Colon (tissue), 2 donors: ENCODE measurements around the gene SLC22A23.
"Not testable (repeated sequence)": the region's sequence is repeated elsewhere in the genome, so short reads cannot be mapped to it uniquely, and the experiment has no call there.

Experiments used
- FAIRE-seq: peaks from 2 replicates; lab custom pipeline; 2012; peaks lifted over from hg19 to GRCh38; lab: Jason Lieb, UNC
- donor health status: control.
- donor health status: control.

SLC22A23 gene

DNA sequence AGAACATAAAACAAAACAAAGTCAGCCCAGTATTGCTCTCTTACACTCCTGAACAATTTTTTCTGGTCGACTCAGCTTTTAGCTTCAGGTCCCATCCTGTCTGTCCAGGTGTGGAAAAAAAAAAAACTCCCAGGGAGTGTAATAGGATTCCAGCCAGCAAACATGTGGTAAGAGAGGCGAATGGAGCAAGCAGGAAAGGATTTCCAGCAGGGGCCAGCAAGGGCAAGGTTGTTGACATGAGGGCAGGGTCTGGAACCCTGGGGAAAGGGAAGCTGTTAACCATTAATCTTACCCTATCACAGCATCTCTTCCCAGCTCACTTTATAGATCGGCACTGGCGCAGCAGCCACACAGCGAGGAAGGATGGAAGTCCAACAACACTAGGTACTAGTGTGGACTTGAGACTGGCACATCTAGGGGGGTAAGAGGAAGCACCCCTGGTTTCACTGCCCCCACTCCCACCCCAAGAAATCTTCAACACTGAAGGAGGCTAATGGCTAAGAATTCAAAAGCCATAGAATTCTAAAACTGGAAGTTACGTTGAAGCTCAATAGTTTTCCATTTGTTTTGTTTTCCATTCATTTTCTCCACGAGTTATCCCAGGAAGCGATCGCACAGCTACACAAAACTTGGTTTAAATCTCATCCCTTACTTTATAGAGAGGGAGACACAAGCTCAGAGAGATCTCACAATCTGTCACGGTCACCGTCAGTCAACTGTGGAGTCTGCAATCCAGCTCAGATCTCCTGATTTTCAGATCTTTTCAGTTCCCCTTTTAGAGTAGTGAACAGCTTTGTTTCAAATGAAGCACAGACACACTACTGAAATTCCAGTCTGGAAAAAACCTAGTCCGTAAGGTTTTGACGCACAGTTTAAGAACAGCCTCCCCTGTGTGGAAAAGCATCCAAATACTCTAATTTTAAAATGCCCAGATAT, 53.3 kb downstream of the SLC22A23 start:
- no peak for FAIRE-seq

DNA sequence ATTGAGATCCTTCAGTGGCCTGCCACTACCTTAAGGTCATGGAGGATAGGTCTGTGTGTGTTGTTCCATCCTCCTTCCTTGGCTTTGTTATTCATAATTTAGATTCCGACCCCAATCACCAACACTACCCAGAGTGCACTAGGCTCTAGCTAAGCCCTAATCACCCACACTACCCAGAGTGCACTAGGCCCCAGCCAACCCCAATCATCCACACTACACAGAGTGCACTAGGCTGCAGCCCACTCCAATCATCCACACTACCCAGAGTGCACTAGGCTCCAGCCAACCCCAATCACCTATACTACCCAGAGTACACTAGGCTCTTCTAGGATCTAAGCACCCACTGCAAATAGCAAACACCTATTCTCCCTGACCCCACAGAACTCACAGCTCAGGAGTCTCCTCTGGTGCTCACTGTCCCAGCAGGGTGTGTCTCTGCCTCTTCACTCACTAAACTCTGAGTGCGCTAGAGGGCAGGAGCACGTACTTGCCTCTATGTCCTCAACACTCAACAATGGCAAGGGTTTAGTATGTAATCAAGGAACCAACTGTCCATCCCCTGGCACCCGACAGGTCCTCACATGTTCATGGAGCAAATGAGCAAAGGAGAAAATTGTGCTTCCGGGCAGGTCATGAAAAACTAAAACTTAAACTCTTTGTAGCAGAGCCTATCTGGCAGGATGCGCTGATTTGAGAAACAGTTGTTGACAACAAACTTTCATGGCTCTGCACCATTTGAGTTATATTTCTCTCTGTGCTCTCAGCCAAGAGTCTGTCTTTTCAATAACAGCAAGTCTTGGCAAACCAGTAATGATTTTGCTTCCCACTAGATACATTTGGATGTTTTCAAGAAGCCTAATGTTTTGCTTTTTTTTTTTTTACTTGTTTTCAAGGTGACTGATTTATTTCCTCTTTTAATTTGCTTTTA, 54.3 kb downstream of the SLC22A23 start:
- FAIRE-seq = no peak

DNA sequence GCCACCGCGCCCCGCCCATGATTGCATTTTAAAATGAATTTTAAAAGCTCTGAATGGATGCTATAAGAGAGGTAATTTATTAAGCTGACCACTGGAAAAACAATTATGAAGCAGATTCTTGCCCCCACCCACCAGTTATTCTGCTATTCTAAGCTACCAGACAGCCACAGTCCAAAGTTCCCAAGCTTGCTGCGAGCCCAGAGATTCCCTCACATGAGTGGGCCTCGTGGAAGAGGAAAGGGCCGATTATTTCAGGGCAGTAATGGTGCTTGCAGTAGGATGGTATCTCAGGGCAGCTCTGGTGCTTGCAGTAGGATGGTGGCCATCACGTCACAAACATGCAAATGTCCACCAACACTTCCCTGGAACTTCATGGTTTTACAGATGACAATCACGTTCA, 56.7 kb downstream of the SLC22A23 start:
- no peak for FAIRE-seq

DNA sequence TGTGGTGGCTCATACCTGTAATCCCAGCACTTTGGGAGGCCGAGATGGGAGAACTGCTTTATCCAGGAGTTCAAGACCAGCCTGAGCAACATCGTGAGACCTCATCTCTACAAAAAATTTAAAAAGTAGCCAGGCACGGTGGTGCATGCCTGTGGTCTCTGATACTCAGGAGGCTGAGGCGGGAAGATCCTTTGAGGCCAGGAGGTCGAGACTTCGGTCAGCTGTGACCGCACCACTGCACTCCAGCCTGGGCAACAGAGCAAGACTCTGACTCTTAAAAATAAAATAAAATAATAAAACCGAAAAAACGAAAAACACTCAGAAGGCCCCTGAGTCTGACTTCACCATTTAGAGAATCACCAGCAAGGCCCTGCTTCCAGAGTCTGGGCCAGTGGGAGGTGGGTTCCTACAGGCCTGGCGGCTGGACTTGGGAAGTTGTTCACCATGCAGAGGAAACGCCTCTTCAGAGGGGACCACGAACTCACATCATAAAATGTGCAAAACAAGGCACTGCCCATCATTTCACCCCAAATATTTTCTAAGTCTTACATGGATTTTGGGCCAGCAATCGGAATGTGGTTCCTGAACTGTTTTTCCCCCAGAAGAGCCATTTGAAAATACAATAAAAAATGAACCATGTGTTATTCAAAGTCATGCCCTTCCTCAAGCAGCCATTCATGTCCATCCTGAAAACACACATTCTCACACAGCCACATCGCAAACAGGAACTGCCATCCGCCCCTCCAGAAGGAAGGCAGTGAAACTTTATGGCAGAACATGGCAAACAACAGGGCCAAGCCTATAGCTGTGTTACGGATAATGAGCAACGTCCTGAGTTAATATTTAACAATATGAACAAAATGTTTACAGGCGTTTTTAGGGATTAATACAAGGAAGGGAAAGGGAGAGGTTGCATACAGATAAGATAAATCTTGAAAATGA, 57.8 kb downstream of the SLC22A23 start:
- FAIRE-seq = no peak

DNA sequence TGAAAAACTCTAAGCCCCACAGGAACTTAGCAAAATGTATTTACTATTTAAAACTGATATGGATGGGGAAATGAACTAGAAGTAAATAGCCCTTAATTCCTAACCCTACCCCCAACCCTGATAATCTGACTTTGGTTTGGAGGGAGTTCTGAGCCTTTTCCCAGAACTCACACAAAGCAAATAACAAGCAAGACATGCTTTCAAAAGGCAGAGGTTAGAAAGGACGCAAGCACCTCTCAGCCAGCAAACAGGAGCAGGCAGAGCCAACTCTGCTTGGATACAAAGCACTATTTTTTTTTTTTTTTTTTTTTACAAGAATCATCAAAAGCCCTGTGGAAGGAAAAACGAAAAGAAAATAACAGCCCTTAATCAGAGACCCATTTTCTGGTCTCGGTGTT, 58.7 kb downstream of the SLC22A23 start:
- no peak for FAIRE-seq

DNA sequence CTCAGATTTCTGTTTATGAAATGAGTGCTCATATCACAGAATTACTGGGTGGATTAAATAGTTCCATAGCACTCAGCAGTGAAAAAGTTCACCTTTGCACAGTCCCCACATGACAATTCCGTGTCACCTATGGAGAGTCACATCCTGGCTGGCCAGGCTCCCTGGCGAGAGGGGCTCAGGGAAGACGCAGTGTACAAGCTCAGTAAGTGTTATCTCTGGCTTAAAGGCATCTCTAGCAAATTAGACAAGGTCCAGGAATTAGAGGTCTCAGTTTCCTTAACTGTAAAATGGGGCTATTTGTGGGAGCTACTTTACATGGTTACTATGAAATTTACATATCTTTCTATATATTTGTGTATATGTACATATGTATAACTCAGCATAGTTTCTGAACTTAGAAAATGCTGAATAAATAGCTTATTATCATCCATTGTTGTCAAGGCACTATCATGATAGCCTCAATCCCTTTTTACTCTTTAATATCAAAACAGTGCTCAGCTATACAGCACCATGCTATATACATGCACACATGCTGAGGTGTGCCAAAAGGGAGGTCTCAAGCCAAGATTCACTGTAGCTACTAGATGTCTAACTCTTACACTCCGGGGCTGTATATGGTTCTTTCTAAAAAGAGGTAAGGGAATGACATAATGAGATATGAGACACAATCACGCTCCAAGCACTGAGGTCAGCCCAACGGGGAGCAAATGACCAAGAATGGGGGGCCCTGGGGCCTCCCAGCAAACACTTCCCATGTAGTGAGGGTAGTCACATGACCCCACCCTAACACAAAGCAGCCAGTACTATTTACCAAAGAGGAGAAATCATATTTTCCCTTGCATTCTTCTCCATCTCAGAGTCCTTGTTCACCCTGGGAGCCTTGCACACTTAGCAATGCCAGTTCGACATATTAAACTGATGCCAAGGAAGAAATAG, 59.4 kb downstream of the SLC22A23 start:
- no peak for FAIRE-seq

DNA sequence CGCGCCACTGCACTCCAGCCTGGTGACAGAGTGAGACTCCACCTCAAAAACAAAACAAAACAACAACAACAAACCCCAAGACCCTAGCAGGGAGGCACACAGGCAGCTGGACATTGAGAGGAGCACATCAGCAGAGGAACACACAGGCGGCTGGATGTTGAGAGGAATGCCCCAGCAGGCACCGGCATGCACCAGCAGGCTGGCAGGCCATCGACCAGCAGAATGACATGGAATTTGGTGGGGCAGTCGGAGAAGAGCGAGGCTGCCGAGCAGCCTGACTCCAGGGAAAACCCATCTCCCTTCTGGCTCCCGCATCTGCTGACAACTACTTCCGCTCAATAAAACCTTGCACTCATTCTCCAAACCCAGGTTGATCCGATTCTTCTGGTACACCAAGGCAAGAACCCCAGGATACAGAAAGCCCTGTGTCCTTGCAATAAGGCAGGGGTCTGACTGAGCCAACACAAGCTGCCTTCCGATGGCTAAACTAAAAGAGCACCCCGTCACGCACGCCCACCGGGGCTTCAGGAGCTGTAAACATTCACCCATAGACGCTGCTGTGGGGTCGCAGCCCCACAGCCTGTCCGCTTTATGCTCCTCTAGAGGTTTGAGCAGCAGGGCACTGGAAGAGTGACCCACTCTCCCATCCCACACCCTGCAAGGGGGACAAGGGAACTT, 60.2 kb downstream of the SLC22A23 start:
- no peak for FAIRE-seq

DNA sequence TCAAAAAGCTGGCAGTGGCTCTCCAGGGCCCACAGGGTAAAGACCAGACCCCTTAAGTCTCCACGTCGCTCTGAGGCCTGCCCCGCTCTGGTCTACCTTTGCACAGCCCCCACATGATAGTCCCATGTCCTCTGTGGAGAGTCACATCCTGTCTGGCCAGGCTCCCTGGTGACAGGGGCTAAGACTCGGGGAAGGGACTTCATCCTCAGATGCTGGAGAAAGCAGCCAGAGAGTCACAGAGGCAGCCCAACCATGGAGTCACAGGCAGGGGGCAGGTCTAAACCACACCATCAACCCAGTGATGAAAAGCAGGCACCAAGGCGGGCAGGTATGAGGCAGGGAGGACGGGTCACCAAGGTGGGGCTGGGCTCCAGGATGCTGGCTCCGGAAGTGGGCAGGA, 62.2 kb downstream of the SLC22A23 start:
- FAIRE-seq = no peak

DNA sequence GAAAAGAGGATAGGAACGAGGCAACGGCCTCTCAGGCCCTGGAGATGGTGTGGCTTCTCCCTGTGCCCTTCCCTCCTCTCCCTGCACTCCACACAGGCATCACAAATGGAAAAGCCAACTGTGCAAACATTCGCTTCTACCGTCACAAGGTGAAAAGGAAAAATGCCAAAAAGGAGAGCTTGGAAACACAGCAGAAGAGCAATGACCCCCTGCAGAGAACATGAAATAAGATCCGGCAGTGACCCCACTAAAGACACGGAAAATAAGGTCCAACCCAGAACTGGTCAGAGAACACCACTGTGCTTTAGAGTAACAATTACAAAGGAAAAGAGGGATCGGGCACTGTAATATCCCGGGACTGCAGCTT, 63.0 kb downstream of the SLC22A23 start:
- FAIRE-seq = no peak

DNA sequence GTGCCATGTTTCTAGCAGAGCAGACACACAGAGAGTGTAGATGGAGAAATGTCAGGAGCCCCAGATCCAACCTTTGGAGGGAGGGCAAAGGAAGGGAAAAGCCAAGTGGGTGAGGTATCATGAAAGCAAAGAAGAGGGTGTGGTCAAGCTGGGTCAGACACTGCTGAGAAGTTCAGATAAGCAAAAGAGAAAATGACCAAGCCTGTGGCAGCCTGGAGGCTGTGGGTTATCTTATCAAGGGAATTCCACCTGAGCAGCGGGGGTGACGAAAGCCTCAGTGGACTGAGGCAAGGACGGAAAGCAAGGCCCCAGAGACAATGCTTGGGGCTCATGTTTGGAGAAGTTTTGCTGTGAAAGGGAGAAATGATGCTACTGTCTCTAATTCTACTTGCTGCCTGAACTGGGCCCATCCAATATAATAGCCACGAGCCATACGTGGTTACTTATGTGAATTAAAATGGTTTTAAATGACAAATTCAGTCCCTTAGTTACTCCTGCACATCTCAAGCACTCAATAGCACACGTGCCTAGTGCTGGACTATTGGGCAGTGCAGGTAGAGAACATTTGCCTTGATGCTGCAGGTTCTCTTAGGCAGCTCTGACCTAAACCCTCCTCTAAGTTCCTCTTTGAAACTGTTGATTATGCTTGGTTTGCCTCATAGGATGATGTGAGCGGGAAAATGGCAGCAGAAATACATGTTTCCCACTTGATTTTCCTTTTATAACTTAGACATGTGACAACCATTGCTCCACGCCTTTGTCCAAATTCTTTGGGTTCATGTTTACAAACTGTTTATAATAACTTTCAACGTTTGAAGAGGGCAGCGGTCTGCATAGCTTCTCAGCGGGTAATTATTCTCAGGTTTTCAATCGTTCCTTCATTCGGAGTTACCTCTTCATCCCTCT, 63.7 kb downstream of the SLC22A23 start:
- FAIRE-seq = no peak

DNA sequence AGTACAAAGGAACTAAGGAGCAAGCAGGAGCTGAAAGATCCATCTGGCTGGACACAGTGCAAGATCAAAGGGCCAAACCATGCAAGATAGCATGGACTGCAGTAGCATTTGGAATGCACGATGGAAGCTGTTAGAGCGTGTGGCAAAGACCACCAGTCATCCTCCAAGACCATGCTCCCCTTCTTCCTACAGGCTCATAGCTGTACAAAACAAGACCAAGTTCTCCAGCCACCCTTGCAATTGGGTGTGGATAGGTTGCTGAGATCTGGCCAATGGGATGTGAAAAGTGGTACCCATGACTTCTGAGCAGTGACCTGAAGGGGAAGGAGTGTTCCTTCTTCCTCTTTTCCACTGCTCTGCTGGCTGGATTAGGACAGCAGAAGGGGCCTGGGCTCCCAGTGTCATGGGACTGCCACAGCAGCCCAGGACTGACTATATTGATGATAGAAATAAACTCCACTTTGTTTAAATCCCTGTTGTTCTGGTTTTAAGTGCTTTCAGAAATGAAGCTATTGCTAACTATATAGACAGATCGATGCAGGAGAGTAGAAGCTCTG, 64.9 kb downstream of the SLC22A23 start:
- no peak for FAIRE-seq

DNA sequence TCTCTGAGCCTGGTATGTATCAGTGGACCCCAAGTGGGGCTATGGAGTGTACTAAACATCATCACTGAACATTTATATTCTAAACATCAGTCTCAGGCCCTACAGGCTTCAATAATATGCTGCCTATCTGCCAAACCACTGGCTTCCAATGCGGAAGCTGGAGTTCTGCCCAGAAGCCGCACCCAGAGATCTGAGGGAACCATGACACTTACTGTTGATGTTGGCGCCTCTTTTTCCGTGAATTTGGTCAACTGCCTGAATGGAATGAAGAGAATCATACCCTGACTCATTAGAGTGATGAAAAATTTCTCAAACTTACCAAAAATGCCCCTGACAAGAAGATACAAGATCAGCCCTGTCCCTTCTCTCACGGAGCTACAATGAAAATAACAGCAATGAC, 66.2 kb downstream of the SLC22A23 start:
- no peak for FAIRE-seq

DNA sequence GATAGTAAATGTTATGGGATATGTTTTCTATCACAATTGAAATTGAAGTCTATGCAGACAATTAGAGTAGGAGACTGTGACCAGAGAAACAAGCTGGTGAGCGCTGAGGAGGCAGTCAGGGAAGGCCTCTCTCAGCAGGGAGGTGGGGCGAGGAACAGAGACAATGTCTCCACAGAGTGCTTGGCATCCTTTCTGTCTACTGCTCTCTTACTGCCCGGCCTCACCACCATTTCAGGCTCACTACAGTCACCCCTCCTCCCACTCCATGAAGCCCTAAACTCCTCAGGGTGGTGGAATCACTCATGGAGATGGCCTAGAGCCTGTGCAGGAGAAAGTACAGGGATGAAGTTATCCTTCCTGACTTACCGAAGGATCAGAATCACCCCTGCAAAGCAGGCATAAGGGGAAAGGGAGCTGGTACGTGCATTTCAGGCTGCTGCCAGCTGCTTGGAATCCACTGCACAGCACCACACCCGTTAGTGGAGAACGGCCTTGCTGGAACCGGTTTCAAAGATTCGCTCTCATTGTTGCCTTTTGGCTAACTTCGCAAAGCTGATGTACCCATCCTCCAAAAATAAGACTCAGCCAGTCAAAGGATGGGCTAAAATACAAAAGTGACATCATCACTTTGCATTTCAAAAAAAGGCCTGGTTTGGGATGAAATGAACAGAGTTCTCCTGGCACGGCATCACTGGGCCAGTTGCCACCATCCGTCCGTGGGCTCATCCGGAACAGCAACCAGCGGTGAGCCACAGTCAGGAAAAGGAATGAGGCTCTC, 67.3 kb downstream of the SLC22A23 start:
- FAIRE-seq = no peak

DNA sequence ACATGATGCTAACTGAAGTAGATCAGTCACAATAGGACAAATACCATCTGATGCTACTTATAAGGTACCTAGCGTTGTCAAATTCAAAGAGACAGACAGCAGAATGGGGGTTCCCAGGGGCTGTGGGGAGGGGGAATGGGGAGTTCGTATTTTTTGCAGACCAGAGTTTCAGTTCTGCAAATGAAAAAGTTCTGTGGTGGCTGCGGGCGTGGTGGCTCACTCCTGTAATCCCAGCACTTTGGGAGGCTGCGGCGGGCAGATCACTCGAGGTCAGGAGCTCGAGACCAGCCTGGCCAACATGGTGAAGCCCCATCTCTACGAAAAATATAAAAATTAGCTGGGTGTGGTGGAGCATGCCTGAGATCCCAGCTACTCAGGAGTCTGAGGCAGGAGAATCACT, 68.1 kb downstream of the SLC22A23 start:
- no peak for FAIRE-seq

DNA sequence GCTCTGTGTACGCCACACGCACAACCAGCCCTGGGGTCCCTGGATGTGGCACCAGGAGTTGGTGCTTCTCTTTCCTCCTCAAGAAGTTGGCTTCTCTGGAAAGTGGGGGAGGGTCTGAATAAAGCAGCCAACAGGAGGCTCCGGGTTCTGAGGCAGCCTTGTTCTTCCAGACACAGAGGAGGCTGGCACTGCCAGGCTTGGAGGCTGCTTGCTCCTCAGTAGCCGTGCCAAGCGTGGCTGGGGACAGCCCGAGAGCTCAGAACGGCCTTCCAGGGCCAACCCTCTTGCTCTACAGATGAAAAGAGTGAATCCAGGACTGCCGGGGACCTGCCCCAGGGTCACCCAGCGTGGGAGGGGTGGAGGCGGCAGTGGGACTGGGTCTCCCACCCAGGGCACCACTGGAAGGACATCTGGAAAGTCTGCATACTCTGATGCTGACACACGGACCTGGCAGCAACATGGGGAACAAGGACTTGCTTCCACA, 70.4 kb downstream of the SLC22A23 start:
- no peak for FAIRE-seq

DNA sequence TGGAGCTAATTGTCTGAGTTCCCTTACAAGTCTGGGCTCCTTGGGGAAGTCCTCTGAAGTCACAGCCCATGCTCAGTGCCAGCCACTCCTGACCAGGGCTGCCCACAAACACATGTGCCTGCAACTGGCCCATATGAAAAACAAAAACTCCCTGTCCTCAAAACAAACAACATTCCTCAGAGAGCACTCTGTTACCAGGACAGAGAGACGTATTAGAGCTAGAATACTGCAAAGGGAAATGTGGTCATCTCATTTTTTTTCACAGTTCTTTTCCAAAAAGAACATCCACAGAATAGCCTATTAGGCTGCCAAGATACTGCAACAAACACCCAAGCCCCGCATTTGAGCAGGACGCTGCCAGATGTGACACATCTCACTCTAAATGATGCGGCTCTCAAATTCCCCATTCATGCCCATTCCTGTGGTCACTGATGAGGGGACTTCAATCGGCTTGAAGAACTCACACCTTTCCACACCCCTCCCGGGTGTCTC, 71.1 kb downstream of the SLC22A23 start:
- no peak for FAIRE-seq

DNA sequence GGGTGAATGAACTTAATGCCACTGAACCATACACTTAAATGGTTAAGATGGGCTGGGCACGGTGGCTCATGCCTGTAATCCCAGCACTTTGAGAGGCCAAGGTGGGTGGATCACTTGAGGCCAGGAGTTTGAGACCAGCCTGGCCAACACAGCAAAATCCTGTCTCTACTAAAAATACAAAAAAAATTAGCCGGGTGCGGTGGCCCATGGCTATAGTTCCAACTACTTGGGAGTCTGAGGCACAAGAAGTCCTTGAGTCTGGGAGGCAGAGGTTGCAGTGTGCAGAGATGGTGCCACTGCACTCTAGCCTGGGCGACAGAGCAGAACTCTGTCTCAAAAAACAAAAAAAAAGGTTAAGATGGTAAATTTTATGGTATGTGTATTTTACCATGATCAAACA, 71.7 kb downstream of the SLC22A23 start:
- not testable (repeated sequence) for FAIRE-seq
